ENCODE data around the gene C22orf39.

C22orf39 gene

GRCh38 chr22:19477321-19478044 is 30.0 kb upstream of the C22orf39 start:
- no peak for DNase-seq (ENCODE audit: low read depth)

- DNase-seq (ENCODE audit: low read depth), result no peak
These were observed 28.5 kb upstream of the C22orf39 start for GRCh38 chr22:19476023-19476422.

- DNase-seq (ENCODE audit: low read depth), result no peak
These were observed 26.1 kb upstream of the C22orf39 start for GRCh38 chr22:19473578-19473977.

DNA sequence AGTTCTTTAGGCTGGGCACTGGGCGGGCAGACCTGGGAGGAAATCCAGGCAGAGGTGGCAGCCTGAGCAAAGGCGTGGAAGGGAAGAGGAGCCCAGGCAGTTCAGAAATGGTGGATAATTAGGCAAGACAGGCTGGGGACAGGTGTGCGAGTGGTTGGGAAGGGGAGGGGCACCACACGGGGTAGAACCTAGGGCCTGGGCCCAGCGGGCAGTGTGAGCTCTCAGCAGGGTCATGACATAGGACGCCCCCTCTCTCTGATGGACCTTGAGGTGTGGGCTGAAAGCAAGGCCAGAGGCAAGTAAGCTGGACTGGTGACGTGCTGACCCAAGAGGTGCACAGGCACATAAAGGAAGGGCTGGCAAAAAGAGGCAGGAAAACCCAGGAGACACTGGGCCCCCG is 24.7 kb upstream of the C22orf39 start:
- no peak for DNase-seq (ENCODE audit: low read depth)

GRCh38 chr22:19471572-19471971 is 24.1 kb upstream of the C22orf39 start:
- no peak for DNase-seq (ENCODE audit: low read depth)

- DNase-seq (ENCODE audit: low read depth), result no peak
These were observed 22.5 kb upstream of the C22orf39 start for GRCh38 chr22:19470010-19470409.

DNA sequence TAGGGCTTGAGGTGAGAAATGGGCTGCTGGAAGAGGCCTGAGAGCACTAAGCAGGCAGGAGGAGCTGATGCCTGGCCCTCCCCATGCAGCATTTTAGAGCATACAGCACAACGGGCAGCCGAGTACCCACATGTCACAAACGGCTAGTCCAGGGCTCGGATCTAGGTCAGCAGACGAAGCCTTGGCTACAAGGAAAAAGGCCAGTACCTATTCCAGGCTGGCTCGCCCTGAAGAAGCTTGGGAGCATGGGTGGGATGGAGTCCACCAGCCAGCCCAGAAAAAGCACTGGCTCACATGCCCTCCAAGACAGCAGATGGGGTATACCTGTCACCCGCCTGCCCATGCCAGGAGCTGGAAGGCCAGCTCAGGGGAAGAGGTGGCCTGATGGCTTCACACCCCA is 21.9 kb upstream of the C22orf39 start:
- DNase-seq (ENCODE audit: low read depth), result no peak

GRCh38 chr22:19467912-19468311 is 20.4 kb upstream of the C22orf39 start:
- no peak for DNase-seq (ENCODE audit: low read depth)

GRCh38 chr22:19466848-19467752 is 19.6 kb upstream of the C22orf39 start:
- DNase-seq (ENCODE audit: low read depth), result no peak

DNA sequence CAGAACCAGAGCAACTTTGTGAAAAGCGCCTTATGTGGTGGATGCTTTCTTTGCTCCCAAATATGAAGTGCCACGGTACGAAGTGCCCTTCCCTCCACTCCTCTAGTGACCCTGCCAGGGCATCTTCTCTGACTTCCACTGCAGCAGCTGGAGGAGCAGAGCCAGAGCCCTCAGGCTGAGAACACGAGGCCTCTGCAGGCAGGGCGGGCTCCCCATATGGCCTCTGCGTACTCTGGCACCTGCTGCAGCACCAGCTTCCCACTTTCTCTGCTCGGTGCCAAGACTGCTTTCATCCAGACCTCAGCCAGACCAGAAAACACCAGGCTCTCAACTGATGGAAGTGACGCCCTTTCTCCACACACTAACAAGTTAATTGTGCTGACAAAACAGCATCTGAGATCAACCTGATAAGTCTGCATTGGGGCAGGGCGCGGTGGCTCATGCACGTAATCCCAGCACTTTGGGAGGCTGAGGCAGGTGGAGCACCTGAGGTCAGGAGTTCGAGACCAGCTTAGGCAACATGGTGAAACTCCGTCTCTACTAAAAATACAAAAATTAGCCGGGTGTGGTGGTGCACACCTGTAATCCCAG is 18.7 kb upstream of the C22orf39 start:
- no peak for DNase-seq (ENCODE audit: low read depth)

- DNase-seq (ENCODE audit: low read depth), result no peak
These were observed 17.5 kb upstream of the C22orf39 start for GRCh38 chr22:19464975-19465374.

DNA sequence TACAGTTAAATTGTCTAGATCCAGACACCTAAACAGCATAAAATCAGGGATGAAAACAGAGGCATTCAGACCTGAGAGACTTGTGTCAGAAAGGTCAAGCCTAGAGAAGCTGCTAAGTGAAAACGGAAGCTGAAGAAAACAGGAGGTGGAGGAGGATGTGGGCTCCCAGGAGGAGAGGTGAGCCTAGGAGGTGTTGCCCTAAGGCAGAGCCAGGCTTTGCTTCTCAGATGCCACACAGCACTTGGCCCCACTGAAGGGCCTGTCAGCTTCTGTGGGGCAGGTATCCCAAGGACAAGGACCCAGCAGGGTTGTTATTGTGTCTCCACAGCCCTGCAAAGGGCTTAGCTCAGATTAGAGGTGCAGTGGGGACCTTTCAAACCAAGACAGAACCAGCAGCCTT is 17.0 kb upstream of the C22orf39 start:
- DNase-seq (ENCODE audit: low read depth), result no peak

GRCh38 chr22:19463491-19464469 is 16.3 kb upstream of the C22orf39 start:
- no peak for DNase-seq (ENCODE audit: low read depth)

DNA sequence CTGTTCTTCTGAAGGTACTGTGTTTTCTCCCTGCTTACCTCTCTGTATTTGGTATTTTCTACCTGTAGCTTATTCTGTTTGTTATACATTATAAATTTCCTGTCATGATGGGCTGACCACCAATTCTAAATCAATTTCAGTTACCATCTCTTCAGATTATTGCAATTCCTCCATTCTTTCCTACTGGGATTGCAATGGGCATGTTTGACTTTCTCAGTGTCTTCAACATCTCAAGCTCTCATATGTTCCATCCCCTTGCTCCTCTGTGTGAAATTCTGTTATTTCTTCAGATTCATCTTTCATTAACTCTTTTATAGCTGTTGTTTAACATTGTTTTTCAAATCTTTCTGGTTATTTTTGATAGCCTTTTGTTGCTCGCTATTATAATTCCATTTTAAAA is 15.5 kb upstream of the C22orf39 start:
- DNase-seq (ENCODE audit: low read depth), result no peak

- no peak for DNase-seq (ENCODE audit: low read depth)
These were observed 14.0 kb upstream of the C22orf39 start for GRCh38 chr22:19461506-19461905.

- no peak for DNase-seq (ENCODE audit: low read depth)
These were observed 12.5 kb upstream of the C22orf39 start for GRCh38 chr22:19460036-19460435.

GRCh38 chr22:19457828-19458428 is 10.4 kb upstream of the C22orf39 start:
- no peak for DNase-seq (ENCODE audit: low read depth)

- no peak for DNase-seq (ENCODE audit: low read depth)
These were observed 9.0 kb upstream of the C22orf39 start for GRCh38 chr22:19456541-19456940.

GRCh38 chr22:19455585-19456370 is 8.3 kb upstream of the C22orf39 start:
- no peak for DNase-seq (ENCODE audit: low read depth)

GRCh38 chr22:19455033-19455432 is 7.5 kb upstream of the C22orf39 start:
- no peak for DNase-seq (ENCODE audit: low read depth)

DNA sequence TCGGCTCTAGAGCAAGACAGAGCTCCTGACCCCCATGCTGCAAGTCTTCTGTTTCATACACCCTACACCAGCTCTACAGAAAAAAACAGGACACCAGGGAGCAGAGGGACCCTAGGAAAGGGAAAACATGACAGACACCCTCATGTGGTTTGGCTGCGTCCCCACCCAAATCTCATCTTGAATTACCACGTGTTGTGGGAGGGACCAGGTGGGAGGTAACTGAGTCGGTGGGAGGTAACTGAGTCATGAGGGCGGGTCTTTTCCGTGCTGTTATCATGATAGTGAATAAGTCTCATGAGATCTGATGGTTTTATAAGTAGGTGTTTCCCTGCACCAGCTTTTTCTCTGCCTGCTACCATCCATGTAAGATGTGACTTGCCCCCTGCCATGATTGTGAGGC is 6.6 kb upstream of the C22orf39 start:
- no peak for DNase-seq (ENCODE audit: low read depth)

Measured in T-helper 22 cell (primary cell).